Measurements from ENCODE around the gene ARHGEF16. TPM values are rescaled to one million over a fixed set of nuclear protein-coding genes. Genes with fewer than 3 reads are reported as not detected.

The ARHGEF16 gene
- total RNA-seq, 1 donor = 0.18 TPM

DNA sequence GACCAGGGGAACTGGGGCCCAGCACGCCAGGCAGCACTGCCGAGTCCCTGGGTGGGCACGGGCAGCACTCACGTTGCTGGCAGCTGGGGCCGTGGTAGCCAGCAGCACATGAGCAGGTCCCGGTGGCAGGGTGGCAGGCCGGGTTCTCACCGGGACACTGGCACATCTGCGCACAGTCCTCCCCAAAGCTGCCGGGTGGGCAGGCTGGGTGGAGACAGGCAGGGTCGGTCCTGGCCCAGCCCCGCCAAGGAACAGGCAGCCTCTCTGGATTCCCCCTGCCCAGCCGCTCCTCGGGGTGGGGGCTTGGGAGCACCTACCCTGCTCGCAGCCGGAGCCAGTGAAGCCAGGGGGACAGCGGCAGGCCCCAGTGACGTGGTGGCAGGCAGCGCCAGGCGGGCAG is 42.5 kb downstream of the ARHGEF16 start:
- no peak for DNase-seq (ENCODE audit: low read depth)
- TF ChIP-seq, protein P1, sequence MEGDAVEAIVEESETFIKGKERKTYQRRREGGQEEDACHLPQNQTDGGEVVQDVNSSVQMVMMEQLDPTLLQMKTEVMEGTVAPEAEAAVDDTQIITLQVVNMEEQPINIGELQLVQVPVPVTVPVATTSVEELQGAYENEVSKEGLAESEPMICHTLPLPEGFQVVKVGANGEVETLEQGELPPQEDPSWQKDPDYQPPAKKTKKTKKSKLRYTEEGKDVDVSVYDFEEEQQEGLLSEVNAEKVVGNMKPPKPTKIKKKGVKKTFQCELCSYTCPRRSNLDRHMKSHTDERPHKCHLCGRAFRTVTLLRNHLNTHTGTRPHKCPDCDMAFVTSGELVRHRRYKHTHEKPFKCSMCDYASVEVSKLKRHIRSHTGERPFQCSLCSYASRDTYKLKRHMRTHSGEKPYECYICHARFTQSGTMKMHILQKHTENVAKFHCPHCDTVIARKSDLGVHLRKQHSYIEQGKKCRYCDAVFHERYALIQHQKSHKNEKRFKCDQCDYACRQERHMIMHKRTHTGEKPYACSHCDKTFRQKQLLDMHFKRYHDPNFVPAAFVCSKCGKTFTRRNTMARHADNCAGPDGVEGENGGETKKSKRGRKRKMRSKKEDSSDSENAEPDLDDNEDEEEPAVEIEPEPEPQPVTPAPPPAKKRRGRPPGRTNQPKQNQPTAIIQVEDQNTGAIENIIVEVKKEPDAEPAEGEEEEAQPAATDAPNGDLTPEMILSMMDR (IDR thresholded peaks at IDR 0.05; ENCODE audit: insufficient read depth, low read length) = no peak
- no peak overlapping the region for H3K4me3 ChIP-seq (ENCODE audit: low read depth, low read length)

DNA sequence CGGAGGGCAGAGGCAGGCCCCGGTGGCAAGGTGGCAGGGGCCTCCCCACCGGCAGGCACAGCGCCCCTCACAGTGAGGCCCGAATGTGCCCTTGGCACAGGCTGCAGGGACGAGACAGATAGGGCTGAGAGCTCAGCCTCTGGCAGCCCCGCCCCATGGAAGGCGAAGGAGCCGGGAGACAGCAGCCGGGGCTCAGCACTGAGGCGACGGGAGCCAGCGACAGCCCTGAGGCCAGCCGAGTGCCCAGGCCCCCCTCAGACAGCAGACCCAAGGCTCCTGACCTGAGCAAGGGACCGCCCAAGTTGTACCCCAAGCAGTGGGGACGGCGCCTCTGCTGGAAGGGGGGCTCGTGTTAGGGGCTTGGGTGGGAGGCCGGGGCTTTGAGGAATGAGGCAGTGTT is 43.1 kb downstream of the ARHGEF16 start:
- TF ChIP-seq, protein P1 (IDR thresholded peaks at IDR 0.05; ENCODE audit: insufficient read depth, low read length) = no peak
- DNase-seq (ENCODE audit: low read depth) = no peak
- no peak overlapping the region for H3K4me3 ChIP-seq (ENCODE audit: low read depth, low read length)

- H3K4me3 ChIP-seq (ENCODE audit: low read depth, low read length) = no peak overlapping the region
- no peak for DNase-seq (ENCODE audit: low read depth)
- TF ChIP-seq, protein P1 (IDR thresholded peaks at IDR 0.05; ENCODE audit: insufficient read depth, low read length) = no peak
These were observed 43.9 kb downstream of the ARHGEF16 start for GRCh38 chr1:3498246-3498930.

GRCh38 chr1:3498986-3499385 is 44.5 kb downstream of the ARHGEF16 start:
- no peak for DNase-seq (ENCODE audit: low read depth)
- H3K4me3 ChIP-seq (ENCODE audit: low read depth, low read length) = no peak overlapping the region
- TF ChIP-seq, protein P1 (IDR thresholded peaks at IDR 0.05; ENCODE audit: insufficient read depth, low read length) = no peak

GRCh38 chr1:3499611-3500010 is 45.1 kb downstream of the ARHGEF16 start:
- TF ChIP-seq, protein P1 (IDR thresholded peaks at IDR 0.05; ENCODE audit: insufficient read depth, low read length) = no peak
- DNase-seq (ENCODE audit: low read depth) = no peak
- H3K4me3 ChIP-seq (ENCODE audit: low read depth, low read length) = no peak overlapping the region

GRCh38 chr1:3500265-3500835 is 45.9 kb downstream of the ARHGEF16 start:
- TF ChIP-seq, protein P1 (IDR thresholded peaks at IDR 0.05; ENCODE audit: insufficient read depth, low read length) = no peak
- no peak for DNase-seq (ENCODE audit: low read depth)
- no peak overlapping the region for H3K4me3 ChIP-seq (ENCODE audit: low read depth, low read length)

Data from fibroblast of the aortic adventitia (primary cell).